GM18520 (cell line): ENCODE measurements around the gene MLH1.

ENCODE experiments used
- ATAC-seq: cut with Tn5 transposase; IDR thresholded peaks from one replicate; pipeline ENCODE4 v1.9.1; 2021; ENCODE audit not compliant: unreplicated experiment

The MLH1 gene

GRCh38 chr3:36973139-36973538, 20.2 kb upstream of the MLH1 start:
- no peak for ATAC-seq

- ATAC-seq = no peak
Measured at GRCh38 chr3:36981006-36981405, 12.3 kb upstream of the MLH1 start.

- no peak for ATAC-seq
Measured at GRCh38 chr3:36988356-36988755, 5.0 kb upstream of the MLH1 start.

- ATAC-seq = no peak
Measured at GRCh38 chr3:36989005-36989404, 4.3 kb upstream of the MLH1 start.

GRCh38 chr3:36989568-36989967, 3.8 kb upstream of the MLH1 start:
- no peak for ATAC-seq

GRCh38 chr3:36991147-36991546, 2.2 kb upstream of the MLH1 start:
- no peak for ATAC-seq

GRCh38 chr3:36991923-36992805, 1.2 kb upstream of the MLH1 start:
- ATAC-seq = no peak

GRCh38 chr3:36992806-36993325, 452 bp upstream of the MLH1 start, which contains the start of gene EPM2AIP1:
Gene EPM2AIP1 (minus strand): TSS chr3:36993131. CDS start chr3:36993077, 54 bp downstream.
- peak; percentile 83 for ATAC-seq

- ATAC-seq = no peak
Measured at GRCh38 chr3:37014620-37015019, 21.3 kb downstream of the MLH1 start.

- ATAC-seq = no peak
Measured at GRCh38 chr3:37015642-37016041, 22.3 kb downstream of the MLH1 start.

- ATAC-seq = no peak
Measured at GRCh38 chr3:37016903-37017302, 23.6 kb downstream of the MLH1 start.

GRCh38 chr3:37017683-37018082, 24.4 kb downstream of the MLH1 start:
- no peak for ATAC-seq

GRCh38 chr3:37024092-37024491, 30.8 kb downstream of the MLH1 start:
- no peak for ATAC-seq

- ATAC-seq = no peak
Measured at GRCh38 chr3:37024820-37025405, 31.6 kb downstream of the MLH1 start.

- no peak for ATAC-seq
Measured at GRCh38 chr3:37025561-37026335, 32.4 kb downstream of the MLH1 start.

GRCh38 chr3:37026851-37027250, 33.5 kb downstream of the MLH1 start:
- ATAC-seq = no peak

GRCh38 chr3:37028329-37028728, 35.0 kb downstream of the MLH1 start:
- no peak for ATAC-seq

GRCh38 chr3:37029111-37029510, 35.8 kb downstream of the MLH1 start:
- no peak for ATAC-seq

GRCh38 chr3:37029516-37030163, 36.3 kb downstream of the MLH1 start:
- ATAC-seq = no peak

GRCh38 chr3:37030588-37030987, 37.3 kb downstream of the MLH1 start:
- ATAC-seq = no peak

GRCh38 chr3:37031096-37031682, 37.9 kb downstream of the MLH1 start:
- no peak for ATAC-seq
